OCI-LY7 (cell line): ENCODE measurements around the gene ITK. TPM values are rescaled to one million over a fixed set of nuclear protein-coding genes. Genes with fewer than 3 reads are reported as not detected.

ENCODE experiments used
- BruUV-seq: library from RNA; stranded (reverse); fragments of 400-500 nt; replicated peaks from 2 replicates; lab custom pipeline; 2021; lab: Mats Ljungman, UMichigan
- CTCF ChIA-PET: fragments of 300-600 bp; sonication (Branson Sonifier 250); formaldehyde crosslinking; loops from one replicate; lab custom pipeline; 2022; ENCODE audit warnings: antibody characterized with exemption; ENCODE audit not compliant: unreplicated experiment; lab: Charles Lee
- POLR2A ChIA-PET: fragments of 300-600 bp; sonication (Branson Sonifier 250); formaldehyde crosslinking; loops from one replicate; lab custom pipeline; 2022; ENCODE audit warnings: antibody characterized with exemption; lab: Charles Lee
- DNase-seq: peaks from one replicate; pipeline ENCODE4 v3.0.0-alpha.2; 2015; ENCODE audit warnings: low spot score
- H2AFZ ChIP-seq: fragments of 200-600 bp; sonication (generic), shearing (Covaris generic); 2 replicates; pipeline ENCODE4 v1.6.1; 2014; ENCODE audit warnings: mild to moderate bottlenecking, antibody characterized with exemption, low read length, moderate library complexity
- H3K27ac ChIP-seq: fragments of 200-600 bp; sonication (generic); 2 replicates; pipeline ENCODE4 v1.5.1; 2014; ENCODE audit warnings: mixed run types, low read depth, mild to moderate bottlenecking, moderate library complexity, low read length, inconsistent platforms; ENCODE audit not compliant: poor library complexity, severe bottlenecking
- H3K36me3 ChIP-seq: fragments of 200-600 bp; sonication (generic); 2 replicates; pipeline ENCODE4 v1.6.1; 2014; ENCODE audit warnings: mild to moderate bottlenecking, antibody characterized with exemption, low read length, moderate library complexity, mixed read lengths; ENCODE audit not compliant: insufficient read depth
- H3K4me1 ChIP-seq: fragments of 200-600 bp; sonication (generic); 2 replicates; pipeline ENCODE4 v1.5.1; 2014; ENCODE audit warnings: mild to moderate bottlenecking, low read length; ENCODE audit not compliant: insufficient read depth, poor library complexity, severe bottlenecking
- H3K4me2 ChIP-seq: fragments of 200-600 bp; sonication (generic); 2 replicates; pipeline ENCODE4 v1.6.1; 2014; ENCODE audit warnings: mild to moderate bottlenecking, low read length
- H3K4me3 ChIP-seq: fragments of 200-600 bp; sonication (generic); 2 replicates; pipeline ENCODE4 v1.5.1; 2014; ENCODE audit warnings: mild to moderate bottlenecking, low read depth, low read length; ENCODE audit not compliant: poor library complexity, severe bottlenecking
- H3K79me2 ChIP-seq: fragments of 200-600 bp; sonication (generic); 2 replicates; pipeline ENCODE4 v1.6.1; 2016; ENCODE audit warnings: low read depth, mild to moderate bottlenecking, low read length, moderate library complexity, mixed read lengths; ENCODE audit not compliant: insufficient read depth
- H3K9me2 ChIP-seq: fragments of 200-600 bp; sonication (generic); 2 replicates; pipeline ENCODE4 v1.6.1; 2016; ENCODE audit warnings: mild to moderate bottlenecking, low read length, mixed read lengths; ENCODE audit not compliant: insufficient read depth
- H3K9me3 ChIP-seq: fragments of 200-600 bp; sonication (generic); 2 replicates; pipeline ENCODE4 v1.6.1; 2014; ENCODE audit warnings: mild to moderate bottlenecking, mixed run types, low read length, mixed read lengths
- H4K20me1 ChIP-seq: fragments of 200-600 bp; sonication (generic); 2 replicates; pipeline ENCODE4 v1.6.1; 2014; ENCODE audit warnings: mild to moderate bottlenecking, antibody characterized with exemption, low read length, moderate library complexity, mixed read lengths; ENCODE audit not compliant: insufficient read depth
- EZH2phosphoT487 ChIP-seq: fragments of 200-600 bp; sonication (generic); IDR thresholded peaks from 2 replicates; pipeline ENCODE4 v1.6.1; 2018; ENCODE audit warnings: low read depth, borderline replicate concordance, mild to moderate bottlenecking, mixed run types, antibody characterized with exemption, low read length, moderate library complexity, mixed read lengths
- intact Hi-C: fragments of 100-400 bp; cut with micrococcal nuclease; formaldehyde crosslinking; loops from one replicate; pipeline ENCODE4 v1.10.0; 2022; ENCODE audit not compliant: unreplicated experiment
- total RNA-seq, 2 experiments: library from RNA; depleted of rRNA in 1 of 2; stranded (reverse); fragments of >200 nt in 1 of 2; shearing (Covaris generic) in 1 of 2; gene quantifications; 2 replicates each; pipeline ENCODE4 v1.2.3, GENCODE V29; 2014 to 2022
- TF ChIP-seq, protein P1 (sequence below): fragments of 200-600 bp; sonication (generic); conservative IDR thresholded peaks from 2 replicates; pipeline ENCODE4 v1.5.1; 2014; ENCODE audit warnings: mild to moderate bottlenecking, antibody characterized with exemption, low read length, moderate library complexity, mixed read lengths

Gene ITK
- total RNA-seq, 2 experiments from 2014 or later: not detected

GRCh38 chr5:157197086-157197485 is 16.4 kb downstream of the ITK start:
- ChIA-PET POLR2A (interaction anchor here (1.4 kb wide), 1 partner anchor 20 kb away, joined by 4 read pairs; no protein-coding TSS in a partner anchor), CTCF (no interaction called here)
- TF ChIP-seq EZH2phosphoT487: no peak
- TF ChIP-seq, protein P1, sequence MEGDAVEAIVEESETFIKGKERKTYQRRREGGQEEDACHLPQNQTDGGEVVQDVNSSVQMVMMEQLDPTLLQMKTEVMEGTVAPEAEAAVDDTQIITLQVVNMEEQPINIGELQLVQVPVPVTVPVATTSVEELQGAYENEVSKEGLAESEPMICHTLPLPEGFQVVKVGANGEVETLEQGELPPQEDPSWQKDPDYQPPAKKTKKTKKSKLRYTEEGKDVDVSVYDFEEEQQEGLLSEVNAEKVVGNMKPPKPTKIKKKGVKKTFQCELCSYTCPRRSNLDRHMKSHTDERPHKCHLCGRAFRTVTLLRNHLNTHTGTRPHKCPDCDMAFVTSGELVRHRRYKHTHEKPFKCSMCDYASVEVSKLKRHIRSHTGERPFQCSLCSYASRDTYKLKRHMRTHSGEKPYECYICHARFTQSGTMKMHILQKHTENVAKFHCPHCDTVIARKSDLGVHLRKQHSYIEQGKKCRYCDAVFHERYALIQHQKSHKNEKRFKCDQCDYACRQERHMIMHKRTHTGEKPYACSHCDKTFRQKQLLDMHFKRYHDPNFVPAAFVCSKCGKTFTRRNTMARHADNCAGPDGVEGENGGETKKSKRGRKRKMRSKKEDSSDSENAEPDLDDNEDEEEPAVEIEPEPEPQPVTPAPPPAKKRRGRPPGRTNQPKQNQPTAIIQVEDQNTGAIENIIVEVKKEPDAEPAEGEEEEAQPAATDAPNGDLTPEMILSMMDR: no peak

GRCh38 chr5:157198277-157198986 is 17.8 kb downstream of the ITK start:
- Histone ChIP-seq H3K4me3 (no peak overlapping the region), H2AFZ (no peak overlapping the region), H3K4me1 (no peaks in the 10 kb centered on the region), H3K4me2 (no peak overlapping the region), H3K79me2 (no peaks in the 10 kb centered on the region), H4K20me1 (no peaks in the 10 kb centered on the region), H3K36me3 (no peaks in the 10 kb centered on the region), H3K27ac (no peak overlapping the region), H3K9me2 (no peaks in the 10 kb centered on the region), H3K9me3 (no peaks in the 10 kb centered on the region)
- intact Hi-C loops: no loop called here
- TF ChIP-seq EZH2phosphoT487: no peak
- TF ChIP-seq, protein P1: no peak
- no peak for DNase-seq
- POLR2A ChIA-PET: interaction anchor here (0.6 to 1.3 kb wide), 3 partner anchors 10 to 725 kb away, joined by 3 to 4 read pairs (median 3); partner anchors contain the start of gene ITK
- no TSS peak for BruUV-seq
- CTCF ChIA-PET: no interaction called here

More at GRCh38 chr5:157197086-157197485, 16.4 kb downstream of the ITK start:
- no peak overlapping the region for H3K4me2 ChIP-seq
- H4K20me1 ChIP-seq: no peaks in the 10 kb centered on the region
- DNase-seq: no peak
- H3K4me1 ChIP-seq: no peaks in the 10 kb centered on the region
- H3K4me3 ChIP-seq: no peak overlapping the region
- H3K36me3 ChIP-seq: no peaks in the 10 kb centered on the region
- H3K79me2 ChIP-seq: no peaks in the 10 kb centered on the region
- BruUV-seq: no TSS peak
- no peak overlapping the region for H2AFZ ChIP-seq
- intact Hi-C loops: no loop called here
- H3K27ac ChIP-seq: no peak overlapping the region
- H3K9me3 ChIP-seq: no peaks in the 10 kb centered on the region
- H3K9me2 ChIP-seq: no peaks in the 10 kb centered on the region

- TF ChIP-seq, protein P1: no peak
- TF ChIP-seq EZH2phosphoT487: no peak
- no TSS peak for BruUV-seq
- DNase-seq: no peak
- H3K4me3 ChIP-seq: no peak overlapping the region
- H2AFZ ChIP-seq: no peak overlapping the region
- H4K20me1 ChIP-seq: no peaks in the 10 kb centered on the region
- no peaks in the 10 kb centered on the region; the same call in 1 of the 2 replicates for H3K36me3 ChIP-seq
- H3K9me2 ChIP-seq: no peaks in the 10 kb centered on the region
- H3K27ac ChIP-seq: no peak overlapping the region
- CTCF ChIA-PET: no interaction called here
- intact Hi-C loops: no loop called here
- peaks cover 8% of the 10 kb centered on the region for H3K4me1 ChIP-seq
- POLR2A ChIA-PET: no interaction called here
- H3K9me3 ChIP-seq: no peaks in the 10 kb centered on the region; the same call in 1 of the 2 replicates
- H3K79me2 ChIP-seq: no peaks in the 10 kb centered on the region
- H3K4me2 ChIP-seq: no peak overlapping the region
Measured at GRCh38 chr5:157201857-157202256, 21.2 kb downstream of the ITK start.
